HG02798 (cell line): ENCODE results near the gene TMEM271.
"Not testable (repeated sequence)": the region's sequence is repeated elsewhere in the genome, so short reads cannot be mapped to it uniquely, and the experiment has no call there.

Experiments
- ATAC-seq: cut with Tn5 transposase; IDR thresholded peaks from one replicate; pipeline ENCODE4 v1.9.1; 2021; ENCODE audit warnings: mild to moderate bottlenecking; ENCODE audit not compliant: unreplicated experiment, poor library complexity

The TMEM271 gene

DNA sequence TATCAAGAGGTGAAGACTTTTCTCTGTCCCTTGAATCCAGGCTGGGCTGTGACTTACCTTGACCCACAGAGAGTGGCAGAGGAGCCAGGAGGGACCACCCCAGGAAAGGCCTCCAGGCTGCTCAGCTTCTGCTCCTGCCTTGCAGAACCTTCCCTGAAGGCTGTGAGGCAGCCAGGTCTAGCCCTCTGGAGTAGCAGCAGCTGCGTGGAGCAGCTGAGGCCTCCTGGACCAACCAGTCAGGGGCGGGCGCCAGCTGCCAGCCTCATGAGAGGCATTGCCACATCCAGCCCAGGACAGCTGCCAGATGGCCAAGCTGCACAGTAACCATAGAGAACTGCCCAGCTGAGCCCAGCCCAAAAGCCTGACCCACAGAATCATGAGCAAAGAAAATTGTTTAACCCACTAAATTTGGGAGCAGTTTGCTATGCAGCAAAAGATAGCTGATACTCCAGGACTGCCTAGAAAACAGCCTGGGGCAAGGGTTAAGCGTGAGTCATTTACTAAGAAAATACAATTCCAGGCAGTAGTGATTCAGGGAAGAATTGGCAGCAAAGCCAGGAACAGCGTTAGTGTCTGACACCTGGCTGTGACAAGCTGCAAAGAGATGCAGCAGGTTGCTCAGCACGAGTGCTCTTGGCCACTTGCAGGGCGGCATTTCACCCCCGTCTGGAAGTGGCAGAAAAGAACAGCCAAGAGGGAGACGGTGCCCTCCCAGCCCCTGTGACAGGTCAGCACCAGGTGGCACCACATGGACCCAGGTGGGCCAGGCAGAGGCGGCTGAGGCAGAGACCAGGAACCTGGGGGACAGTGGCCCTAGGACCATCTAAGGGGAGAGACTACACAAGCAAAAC, 34.5 kb upstream of the TMEM271 start:
- ATAC-seq: no peak

- ATAC-seq: no peak
These were observed 33.4 kb upstream of the TMEM271 start for GRCh38 chr4:609400-610050.

- no peak for ATAC-seq
These were observed 32.1 kb upstream of the TMEM271 start for GRCh38 chr4:608236-608635.

DNA sequence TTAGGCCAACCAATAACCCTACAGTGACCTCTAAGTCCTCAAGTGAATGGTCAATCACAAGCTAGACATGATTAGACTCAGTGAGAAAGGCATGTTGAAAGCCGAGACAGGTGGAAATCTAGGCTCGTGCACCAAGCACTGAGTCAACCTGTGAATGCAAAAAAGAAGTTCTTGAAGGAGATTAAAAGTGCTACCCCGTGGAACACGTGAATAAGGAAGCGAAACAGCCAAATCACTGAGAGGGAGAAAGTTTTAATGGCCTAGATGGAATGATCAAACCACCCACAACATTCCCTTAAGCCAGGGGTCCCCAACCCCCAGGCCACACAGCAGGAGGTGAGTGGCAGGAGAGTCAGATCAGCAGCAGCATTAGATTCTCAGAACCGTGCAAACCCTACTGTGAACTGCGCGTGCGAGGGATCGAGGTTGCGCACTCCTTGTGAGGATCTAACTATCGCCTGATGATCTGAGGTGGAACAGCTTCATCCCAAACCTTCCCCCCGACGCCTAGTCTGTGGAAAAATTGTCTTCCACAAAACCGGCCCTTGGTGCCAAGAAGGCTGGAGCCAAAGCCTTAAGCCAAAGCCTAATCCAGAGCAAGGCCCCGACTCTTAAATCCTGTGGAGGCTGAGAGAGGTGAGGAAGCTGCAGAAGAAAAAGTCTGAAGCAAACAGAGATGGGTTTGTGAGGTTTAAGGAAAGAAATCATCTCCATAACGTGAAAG, 29.8 kb upstream of the TMEM271 start:
- no peak for ATAC-seq

DNA sequence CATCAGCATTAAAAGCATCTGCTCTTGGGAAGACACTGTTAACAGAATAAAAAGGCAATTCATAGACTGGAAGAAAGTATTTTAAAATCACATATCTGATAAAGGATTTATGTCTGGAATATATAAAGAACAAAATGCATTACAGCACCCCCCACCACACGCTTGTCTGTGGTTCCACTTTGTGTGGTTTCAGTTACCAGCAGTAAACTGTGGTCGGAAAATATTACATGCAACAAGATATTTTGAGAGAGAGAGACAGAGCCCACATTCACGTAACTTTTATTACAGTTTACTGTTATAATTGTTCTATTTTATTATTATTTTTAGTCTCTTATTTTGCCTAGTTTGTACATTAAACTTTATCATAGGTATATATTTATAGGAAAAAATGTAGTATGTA, 28.0 kb upstream of the TMEM271 start:
- ATAC-seq: no peak

- ATAC-seq: no peak
These were observed 26.5 kb upstream of the TMEM271 start for GRCh38 chr4:602559-602942.

DNA sequence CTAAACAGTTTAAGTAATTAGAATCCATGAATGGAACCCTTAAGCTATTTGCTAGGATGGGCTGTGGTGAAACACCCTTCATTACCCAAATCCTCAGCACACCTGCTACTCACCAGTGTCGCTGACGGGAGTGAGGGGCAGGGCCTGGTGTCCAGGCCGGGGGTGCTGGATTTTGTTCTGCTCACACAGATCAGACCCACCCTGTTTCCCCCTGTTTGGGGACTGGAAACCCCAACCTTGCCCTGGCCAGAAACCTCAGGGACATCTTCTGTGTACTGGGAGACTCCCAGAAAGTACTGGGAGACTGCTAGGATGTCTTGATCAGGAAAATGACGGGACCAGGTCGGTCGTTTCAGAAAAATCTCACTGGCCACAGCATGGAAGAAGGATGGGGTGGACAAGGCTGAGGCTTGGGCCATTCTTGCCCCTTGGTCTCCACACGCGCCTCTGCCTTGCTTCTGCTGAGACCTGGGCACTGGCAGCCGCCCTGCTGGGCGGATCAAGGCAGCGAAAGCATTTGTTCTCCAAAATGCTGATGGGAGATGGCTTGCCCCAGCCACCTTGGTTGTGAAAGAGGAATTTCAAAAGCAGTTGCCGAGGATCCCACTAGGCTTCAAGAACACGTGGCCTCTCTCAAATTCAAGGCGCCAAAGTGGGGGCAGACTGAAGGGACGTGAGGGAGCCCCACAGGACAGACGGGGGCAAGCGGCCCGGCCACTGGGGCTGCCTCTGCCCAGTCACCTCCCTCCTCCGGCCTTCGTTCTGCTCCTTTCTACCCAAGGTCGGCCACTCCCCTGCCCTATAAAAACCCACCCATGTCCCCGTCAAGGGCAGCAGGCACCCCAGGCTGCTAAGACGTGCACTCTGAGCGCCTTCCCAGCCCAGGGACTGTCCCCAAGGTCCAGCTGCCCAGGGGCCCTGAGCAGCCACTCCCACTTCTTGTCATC, 25.8 kb upstream of the TMEM271 start:
- ATAC-seq: no peak

DNA sequence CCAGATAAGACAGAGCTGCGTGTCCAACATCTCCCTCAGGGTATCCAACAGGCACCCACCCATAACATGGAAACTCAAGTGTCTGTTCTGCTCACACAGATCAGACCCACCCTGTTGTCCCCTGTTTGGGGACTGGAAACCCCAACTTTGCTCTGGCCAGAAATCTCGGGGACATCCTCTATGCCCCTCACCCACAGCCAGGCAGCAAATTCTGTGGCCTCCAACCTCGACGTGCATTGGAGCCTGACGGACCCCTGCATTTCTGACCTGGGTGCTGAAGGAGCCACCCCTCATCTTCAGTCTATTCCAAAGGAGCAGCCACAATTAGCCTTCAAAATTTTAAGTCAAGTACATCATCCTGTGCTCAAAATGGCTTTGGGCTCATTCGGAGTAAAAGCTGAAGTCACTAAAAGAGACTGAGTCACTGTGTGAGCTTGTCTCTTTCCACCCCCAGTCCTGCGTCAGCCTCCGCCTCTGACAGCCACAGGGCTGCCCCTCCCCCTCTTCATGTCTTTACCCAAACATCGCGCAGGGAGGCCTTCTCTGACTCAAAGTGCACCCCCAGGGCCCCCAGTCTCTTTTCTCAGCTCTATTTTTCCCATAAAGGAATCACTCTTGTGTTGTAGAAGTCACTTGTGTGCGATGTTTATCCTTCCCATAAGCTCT, 24.9 kb upstream of the TMEM271 start:
- ATAC-seq: no peak

- no peak for ATAC-seq
These were observed 24.1 kb upstream of the TMEM271 start for GRCh38 chr4:600166-600565.

DNA sequence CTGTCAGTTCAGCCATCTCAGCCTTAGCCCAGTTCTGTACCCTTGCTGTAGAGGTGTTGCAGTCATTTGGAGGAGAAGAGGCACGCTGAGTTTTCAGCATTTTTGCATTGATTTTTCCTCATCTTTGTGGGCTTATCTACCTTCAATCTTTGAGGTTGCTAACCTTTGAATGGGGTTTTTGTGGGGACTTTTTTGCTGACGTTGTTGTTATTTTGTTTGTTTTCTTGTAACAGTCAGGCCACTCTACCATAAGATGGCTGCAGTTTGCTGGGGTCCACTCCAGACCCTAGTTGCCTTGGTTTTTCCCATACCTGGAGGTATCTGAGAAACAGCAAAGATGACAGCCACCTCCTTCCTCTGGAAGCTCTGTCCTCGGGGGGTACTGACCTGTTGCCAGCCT, 22.8 kb upstream of the TMEM271 start:
- ATAC-seq: no peak

GRCh38 chr4:592825-593520, 16.9 kb upstream of the TMEM271 start:
- no peak for ATAC-seq

DNA sequence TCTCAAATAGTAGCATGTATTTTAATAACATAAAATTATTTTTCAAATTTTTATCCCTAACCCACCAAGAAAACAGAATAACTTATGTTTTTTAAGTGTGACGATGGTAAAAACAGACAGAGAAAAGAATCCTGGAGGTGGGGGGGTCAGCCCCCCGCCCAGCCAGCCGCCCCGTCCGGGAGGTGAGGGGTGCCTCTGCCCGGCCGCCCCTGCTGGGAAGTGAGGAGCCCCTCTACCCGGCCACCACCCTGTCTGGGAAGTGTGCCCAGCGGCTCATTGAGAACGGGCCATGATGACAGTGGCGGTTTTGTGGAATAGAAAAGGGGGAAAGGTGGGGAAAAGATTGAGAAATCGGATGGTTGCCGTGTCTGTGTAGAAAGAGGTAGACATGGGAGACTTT, 16.1 kb upstream of the TMEM271 start:
- not testable (repeated sequence) for ATAC-seq

DNA sequence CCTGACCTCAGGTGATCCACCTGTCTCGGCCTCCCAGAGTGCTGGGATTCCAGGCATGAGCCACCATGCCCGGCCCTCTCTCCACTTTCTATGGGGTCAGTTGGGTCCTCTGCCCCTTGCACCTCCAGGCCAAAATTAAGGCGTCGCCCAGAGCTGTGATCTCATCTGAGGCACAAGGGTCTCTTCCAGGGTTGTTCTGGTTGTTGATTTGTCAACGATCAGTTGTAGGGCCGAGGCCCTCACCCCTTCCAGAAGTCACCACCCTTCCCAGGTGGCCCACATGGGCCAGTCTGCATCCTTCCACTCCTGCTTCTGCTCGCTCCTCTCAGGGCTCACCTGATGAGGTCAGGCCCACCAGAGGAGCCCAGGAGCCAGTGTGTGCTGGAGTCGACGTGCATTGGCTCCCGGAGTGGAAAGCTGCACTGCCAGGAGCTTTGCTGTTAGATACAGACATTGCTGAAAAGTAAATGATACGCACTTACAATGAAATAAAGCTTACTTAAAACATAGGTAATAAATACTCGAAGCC, 14.3 kb upstream of the TMEM271 start:
- ATAC-seq: no peak

GRCh38 chr4:589219-589963, 13.3 kb upstream of the TMEM271 start:
- ATAC-seq: no peak

DNA sequence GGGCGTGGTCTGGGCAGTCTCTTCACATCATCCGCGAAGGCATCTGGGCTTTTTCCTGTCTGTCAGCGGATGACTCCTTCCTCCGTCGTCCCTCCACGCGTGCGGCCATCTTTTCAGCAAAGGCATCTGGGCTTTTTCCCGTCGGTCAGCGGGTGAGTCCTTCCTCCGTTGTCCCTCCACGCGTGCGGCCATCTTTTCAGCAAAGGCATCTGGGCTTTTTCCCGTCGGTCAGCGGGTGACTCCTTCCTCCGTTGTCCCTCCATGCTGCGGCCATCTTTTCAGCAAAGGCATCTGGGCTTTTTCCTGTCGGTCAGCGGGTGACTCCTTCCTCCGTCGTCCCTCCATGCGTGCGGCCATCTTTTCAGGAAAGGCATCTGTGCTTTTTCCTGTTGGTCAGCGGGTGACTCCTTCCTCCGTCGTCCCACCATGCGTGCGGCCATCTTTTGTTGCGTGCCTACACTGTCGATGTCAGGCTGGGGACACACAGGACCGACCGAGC, 12.3 kb upstream of the TMEM271 start:
- no peak for ATAC-seq

GRCh38 chr4:587671-588350, 11.7 kb upstream of the TMEM271 start:
- no peak for ATAC-seq

GRCh38 chr4:583820-584219, 7.7 kb upstream of the TMEM271 start:
- no peak for ATAC-seq
